Heart right ventricle (tissue), 16 donors: ENCODE data around the gene SPEM2. TPM values are rescaled to one million over a fixed set of nuclear protein-coding genes. Genes with fewer than 3 reads are reported as not detected.

ENCODE experiments used
- ATAC-seq, 8 donors: fragments of 200-7000 bp; cut with Tn5 transposase; one replicate each; pipeline ENCODE4 v1.9.1; 2020; ENCODE audit warnings: mild to moderate bottlenecking in 8 of 8, moderate library complexity in 8 of 8, moderate number of reproducible peaks in 1 of 8
- DNase-seq, 2 donors: peaks; one replicate each; pipeline ENCODE4 v3.0.0-alpha.2; 2020
- H3K27ac ChIP-seq, 10 donors: fragments of 200-600 bp; sonication (generic) in 2 of 10; one replicate each; pipeline versions ENCODE4 v1.5.0 to v1.8.0; 2020 to 2022; ENCODE audit warnings: mild to moderate bottlenecking in 3 of 10
- H3K27me3 ChIP-seq, 7 donors: fragments of 200-600 bp; one replicate each; pipeline ENCODE4 v1.8.0; 2021 to 2022; ENCODE audit warnings: mild to moderate bottlenecking in 2 of 7
- H3K36me3 ChIP-seq, 9 donors: fragments of 200-600 bp; sonication (generic) in 1 of 9; one replicate each; pipeline versions ENCODE4 v1.5.0 to v1.8.0; 2020 to 2022; ENCODE audit warnings: mild to moderate bottlenecking in 2 of 9
- H3K4me1 ChIP-seq, 9 donors: fragments of 200-600 bp; sonication (generic) in 1 of 9; one replicate each; pipeline versions ENCODE4 v1.5.0 to v1.8.0; 2020 to 2022; ENCODE audit warnings: mild to moderate bottlenecking in 4 of 9
- H3K4me3 ChIP-seq, 10 donors: fragments of 200-600 bp; sonication (generic) in 2 of 10; one replicate each; pipeline versions ENCODE4 v1.5.0 to v1.8.0; 2020 to 2022; ENCODE audit warnings: mild to moderate bottlenecking in 7 of 10, moderate library complexity in 2 of 10
- H3K9me3 ChIP-seq, 11 donors: fragments of 200-600 bp in 10 of 11; sonication (generic) in 2 of 11; one replicate each; pipeline versions ENCODE4 v1.5.0 to v1.8.0; 2013 to 2022; ENCODE audit warnings: mild to moderate bottlenecking in 2 of 11, control low read depth in 1 of 11, moderate library complexity in 1 of 11
- WGBS, 2 donors: extraction: QIAGEN DNeasy Blood & Tissue Kit; methylation state at CpG; one replicate each; pipeline ENCODE4 v1.1.7; 2013; ENCODE audit warnings: inconsistent platforms in 1 of 2; 5-methylcytosine and 5-hydroxymethylcytosine counted together
- intact Hi-C, 10 donors: fragments of 100-400 bp; cut with DNase I; formaldehyde crosslinking; loops; one replicate each; pipeline versions ENCODE4 v1.11.1 to v1.14.2; 2022
- polyA plus RNA-seq, 2 donors: library from polyadenylated mRNA; stranded (reverse); fragments of 200-250 nt; gene quantifications; one replicate each; pipeline ENCODE4 v1.2.3, GENCODE V29; 2013
- total RNA-seq, 10 donors: library from RNA; stranded (reverse); fragmentation: NEBNext Ultra II Directional in 3 of 10; extraction: Animal tissue kit (Norgen Biotek cat#: 25700) in 3 of 10; gene quantifications; one replicate each; pipeline versions ENCODE4 v1.2.1 to v1.2.4, GENCODE V29; 2021 to 2023
- TF ChIP-seq, protein P1 (sequence below), 9 donors: fragments of 200-600 bp; sonication (generic) in 2 of 9; IDR thresholded peaks; one replicate each; pipeline versions ENCODE4 v1.5.0 to v1.8.0; 2021 to 2022; ENCODE audit warnings: antibody characterized with exemption in 9 of 9, mild to moderate bottlenecking in 5 of 9, moderate library complexity in 1 of 9
- donor health status: Arrhythmogenic right ventricular cardiomyopathy.
- donor health status: ischemic (EF 13 %, LVEDD 7.1; RV severe dilation, severe dysfunction).
- donor health status: healthy with polysubstance abuse.
- donor health status: DM: no; HTN: yes; CAD: no.
- donor health status: DM: no; HTN: no; CAD: no.
- donor health status: ischemic (EF 25% LVEDD 6.9; RV normal size, moderate dysfunction).
- donor health status: ischemic (EF 25% LVEDD 5.7; RV mildly dilated, moderate dysfunction).
- donor health status: healthy.
- donor health status: DM: yes; HTN: yes; CAD: no.
- donor health status: Ischemic cardiomyopathy.
- donor health status: ischemic (EF 35%, LVEDD 5.7; RV mildly dilated, moderate dysfunction).
- donor health status: nonischemic (EF 11% LVEDD 7.7; RV severe dilation, severe dysfunction).
- donor health status: DM: yes; HTN: yes; CAD: no.
- donor health status: PGD.
- donor health status: ischemic (EF 29% LVEDD 5.4; RV normal size, mild dysfunction).
- donor health status: nonischemic (EF 23%, LVEDD 6.1; RV moderate dilation, normal function).

SPEM2 gene
- total and polyA plus RNA-seq, 12 donors = not detected

- no peak overlapping the region for H3K27ac ChIP-seq
- TF ChIP-seq, protein P1, sequence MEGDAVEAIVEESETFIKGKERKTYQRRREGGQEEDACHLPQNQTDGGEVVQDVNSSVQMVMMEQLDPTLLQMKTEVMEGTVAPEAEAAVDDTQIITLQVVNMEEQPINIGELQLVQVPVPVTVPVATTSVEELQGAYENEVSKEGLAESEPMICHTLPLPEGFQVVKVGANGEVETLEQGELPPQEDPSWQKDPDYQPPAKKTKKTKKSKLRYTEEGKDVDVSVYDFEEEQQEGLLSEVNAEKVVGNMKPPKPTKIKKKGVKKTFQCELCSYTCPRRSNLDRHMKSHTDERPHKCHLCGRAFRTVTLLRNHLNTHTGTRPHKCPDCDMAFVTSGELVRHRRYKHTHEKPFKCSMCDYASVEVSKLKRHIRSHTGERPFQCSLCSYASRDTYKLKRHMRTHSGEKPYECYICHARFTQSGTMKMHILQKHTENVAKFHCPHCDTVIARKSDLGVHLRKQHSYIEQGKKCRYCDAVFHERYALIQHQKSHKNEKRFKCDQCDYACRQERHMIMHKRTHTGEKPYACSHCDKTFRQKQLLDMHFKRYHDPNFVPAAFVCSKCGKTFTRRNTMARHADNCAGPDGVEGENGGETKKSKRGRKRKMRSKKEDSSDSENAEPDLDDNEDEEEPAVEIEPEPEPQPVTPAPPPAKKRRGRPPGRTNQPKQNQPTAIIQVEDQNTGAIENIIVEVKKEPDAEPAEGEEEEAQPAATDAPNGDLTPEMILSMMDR (IDR thresholded peaks at IDR 0.05) = no peak
- 75 to 85% methylated on average over 6 of the region's 6 CpGs for WGBS, 2 donors
- no peak for ATAC-seq
- no peak overlapping the region for H3K4me3 ChIP-seq
- intact Hi-C loops = no loop called here
- peaks cover 0 to 12% (median 6%) of the 10 kb centered on the region in 9 donors for H3K4me1 ChIP-seq
- H3K27me3 ChIP-seq = peaks cover 0 to 17% (median 0%) of the 10 kb centered on the region in 7 donors
- no peak for DNase-seq
- no peaks in the 10 kb centered on the region for H3K9me3 ChIP-seq
- peaks cover 0 to 11% (median 0%) of the 10 kb centered on the region in 9 donors for H3K36me3 ChIP-seq
Observed at GRCh38 chr17:7408863-7409262, 16.6 kb upstream of the SPEM2 start.

DNA sequence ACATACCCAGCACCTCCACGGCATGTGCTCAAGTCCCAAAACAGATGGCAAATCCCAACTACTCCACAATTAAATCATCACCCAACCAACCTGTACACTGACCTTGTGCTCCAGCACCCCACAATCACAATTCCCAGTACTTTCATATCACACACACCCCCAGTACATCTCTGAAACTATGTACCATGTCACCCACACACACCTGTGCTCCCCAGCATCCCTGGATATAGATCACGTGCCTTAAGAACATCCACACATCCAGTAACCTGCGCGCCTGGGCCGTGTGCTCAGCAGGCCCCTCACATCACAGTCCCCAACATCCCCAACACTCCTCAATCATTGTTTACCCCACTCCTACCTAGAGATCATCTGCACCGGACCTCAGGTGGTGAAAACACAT lies 15.7 kb upstream of the SPEM2 start:
- H3K9me3 ChIP-seq = no peaks in the 10 kb centered on the region
- DNase-seq = no peak
- H3K27me3 ChIP-seq = peaks cover 0 to 16% (median 0%) of the 10 kb centered on the region in 7 donors
- TF ChIP-seq, protein P1 (IDR thresholded peaks at IDR 0.05) = no peak
- no peak overlapping the region for H3K27ac ChIP-seq
- intact Hi-C loops = no loop called here
- peaks cover 0 to 11% (median 0%) of the 10 kb centered on the region in 9 donors for H3K36me3 ChIP-seq
- no peak overlapping the region for H3K4me3 ChIP-seq
- H3K4me1 ChIP-seq = peaks cover 0 to 12% (median 6%) of the 10 kb centered on the region in 9 donors
- ATAC-seq = no peak
- 93 to 96% methylated on average over 6 of the region's 6 CpGs for WGBS, 2 donors

GRCh38 chr17:7410634-7411426 lies 14.6 kb upstream of the SPEM2 start:
- TF ChIP-seq, protein P1 (IDR thresholded peaks at IDR 0.05) = no peak
- 91% methylated on average over 25 of the region's 25 CpGs for WGBS, 2 donors
- Histone ChIP-seq H3K9me3 (no peaks in the 10 kb centered on the region), H3K27me3 (peaks cover 0 to 5% (median 0%) of the 10 kb centered on the region in 7 donors), H3K4me1 (peaks cover 0 to 4% (median 0%) of the 10 kb centered on the region in 9 donors), H3K4me3 (no peak overlapping the region), H3K27ac (no peak overlapping the region), H3K36me3 (peaks cover 0 to 11% (median 0%) of the 10 kb centered on the region in 9 donors)
- DNase-seq (no peak), ATAC-seq (no peak)
- intact Hi-C loops = no loop called here

DNA sequence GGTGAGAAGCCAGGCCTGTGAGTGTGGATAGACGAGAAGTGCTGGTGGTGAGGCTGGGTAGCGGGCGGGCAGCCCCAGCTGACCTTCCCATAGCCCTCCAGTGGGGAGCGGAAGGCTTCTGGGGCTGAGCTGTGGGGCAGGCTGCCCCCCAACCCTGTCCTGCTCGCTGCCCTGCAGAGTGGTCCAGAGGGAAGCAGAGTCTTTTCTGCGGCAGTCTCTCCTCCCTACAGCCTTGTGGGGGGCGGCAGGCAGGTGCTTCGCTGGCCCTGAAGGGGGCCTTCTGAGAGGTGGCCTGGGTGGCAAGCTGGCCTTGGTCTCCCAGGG lies 14.0 kb upstream of the SPEM2 start:
- 93 to 95% methylated on average over 8 of the region's 8 CpGs for WGBS, 2 donors
- no peaks in the 10 kb centered on the region for H3K4me1 ChIP-seq
- no peaks in the 10 kb centered on the region for H3K9me3 ChIP-seq
- TF ChIP-seq, protein P1 (IDR thresholded peaks at IDR 0.05) = no peak
- intact Hi-C loops = no loop called here
- H3K4me3 ChIP-seq = no peak overlapping the region
- H3K36me3 ChIP-seq = peaks cover 0 to 11% (median 0%) of the 10 kb centered on the region in 9 donors
- no peaks in the 10 kb centered on the region for H3K27me3 ChIP-seq
- no peak overlapping the region for H3K27ac ChIP-seq
- no peak for ATAC-seq
- DNase-seq = no peak
